Measurements from ENCODE around the gene ERI3.
A peak's percentile ranks its signal among the peaks of the same experiment; 100 is the strongest.

ERI3 gene, protein sequence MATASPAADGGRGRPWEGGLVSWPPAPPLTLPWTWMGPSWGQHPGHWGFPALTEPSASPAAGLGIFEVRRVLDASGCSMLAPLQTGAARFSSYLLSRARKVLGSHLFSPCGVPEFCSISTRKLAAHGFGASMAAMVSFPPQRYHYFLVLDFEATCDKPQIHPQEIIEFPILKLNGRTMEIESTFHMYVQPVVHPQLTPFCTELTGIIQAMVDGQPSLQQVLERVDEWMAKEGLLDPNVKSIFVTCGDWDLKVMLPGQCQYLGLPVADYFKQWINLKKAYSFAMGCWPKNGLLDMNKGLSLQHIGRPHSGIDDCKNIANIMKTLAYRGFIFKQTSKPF

DNA sequence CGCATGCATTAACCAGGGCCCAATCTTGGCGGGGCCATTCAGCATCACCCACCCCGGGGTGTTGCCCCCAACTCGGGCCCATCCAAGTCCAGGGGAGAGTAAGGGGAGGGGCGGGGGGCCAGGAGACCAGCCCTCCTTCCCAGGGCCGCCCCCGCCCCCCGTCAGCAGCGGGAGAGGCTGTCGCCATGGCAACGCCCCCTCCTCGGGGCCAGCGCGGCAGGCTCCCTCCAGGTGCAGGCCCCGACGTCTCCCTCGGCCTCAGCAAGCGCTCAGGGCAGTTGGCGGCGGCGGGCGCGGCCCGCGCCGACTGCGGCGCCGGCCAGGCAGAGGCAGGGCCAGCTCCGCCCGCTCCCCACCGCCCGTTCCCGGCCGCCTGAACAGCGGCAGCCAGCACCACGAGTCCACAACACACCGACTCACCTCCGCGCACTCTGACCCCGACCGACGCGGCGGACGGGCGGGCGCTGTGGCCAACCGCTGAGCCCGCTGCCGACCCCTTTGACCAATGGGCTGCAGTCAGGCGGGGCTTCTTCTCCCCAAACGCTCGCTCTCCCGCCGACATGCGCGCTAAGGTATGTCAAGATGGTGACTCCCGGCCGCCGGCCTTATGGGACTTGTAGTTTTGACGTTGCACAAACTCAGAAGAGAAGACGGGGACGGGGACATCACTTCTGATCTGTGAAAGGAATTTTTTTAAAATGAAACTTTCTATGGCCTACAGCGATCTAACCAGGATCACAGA, at the start of gene ERI3:
ERI3 (minus strand) TSS at position 418 of the 742 bp plus-strand sequence; CDS start at position 187, 231 bp downstream.
- peak; percentile 92 for DNase-seq

DNA sequence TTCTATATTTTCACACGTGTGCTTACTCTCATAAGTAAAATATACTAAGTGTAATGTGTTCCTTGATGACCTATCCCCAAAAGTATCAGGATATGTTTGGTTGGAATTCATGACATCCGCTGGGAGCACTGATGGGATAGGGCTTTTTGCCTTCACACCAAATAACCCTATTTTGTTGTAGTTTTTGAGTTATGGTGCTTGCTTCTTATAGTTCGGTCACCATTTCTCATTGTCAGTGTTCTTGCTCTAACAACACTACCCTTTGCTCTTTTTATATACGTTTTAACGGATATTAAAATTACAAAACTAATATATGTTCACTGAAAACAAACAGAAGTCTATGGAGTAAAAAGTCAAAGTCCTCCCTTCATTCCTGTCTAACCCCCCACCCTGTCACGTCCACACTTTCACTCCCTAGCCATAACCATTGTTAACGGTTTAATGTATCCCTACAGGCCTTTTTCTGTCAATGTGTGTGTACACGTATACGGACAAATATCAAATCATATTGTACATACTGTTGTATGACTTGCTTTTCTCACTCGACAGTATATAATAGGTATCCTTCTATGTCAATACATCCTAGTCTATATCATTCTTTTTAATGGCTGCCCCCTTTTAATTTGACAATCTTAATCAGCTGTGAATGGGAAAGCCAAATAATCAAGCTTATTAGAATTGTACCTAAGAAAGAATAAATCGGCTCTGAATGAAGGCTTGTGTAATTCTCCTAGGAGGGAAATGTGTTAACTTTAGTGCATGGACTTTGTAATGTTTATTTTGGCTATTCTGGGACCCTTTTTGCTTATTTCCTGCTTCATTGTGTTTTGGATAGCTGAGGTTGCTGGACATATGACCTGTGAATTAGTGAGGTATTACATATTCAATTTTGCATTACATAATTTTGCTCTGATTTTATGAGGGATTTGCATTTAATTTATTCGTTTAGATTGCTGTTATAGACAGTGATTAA, 46.5 kb upstream of the ERI3 start:
- DNase-seq: no peak

DNA sequence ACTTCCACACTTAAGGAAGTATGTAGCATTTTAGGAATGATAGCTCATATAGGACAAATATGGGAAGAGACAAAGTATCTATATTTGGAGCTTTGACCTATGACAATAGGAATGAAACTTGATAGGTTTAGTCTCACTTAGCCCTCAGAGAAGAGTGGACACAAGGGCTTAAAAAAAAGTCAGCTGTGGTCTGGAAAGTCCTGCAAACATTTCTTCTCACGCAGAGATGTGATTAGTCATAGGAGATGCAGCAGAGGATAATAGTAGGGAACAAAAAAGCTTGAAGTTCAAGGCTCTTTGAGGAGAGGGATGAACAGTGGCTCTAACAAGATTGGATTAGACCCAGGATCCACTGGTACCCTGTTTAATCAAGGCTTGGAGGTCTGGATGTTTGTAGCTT, 35.2 kb upstream of the ERI3 start:
- no peak for DNase-seq

DNA sequence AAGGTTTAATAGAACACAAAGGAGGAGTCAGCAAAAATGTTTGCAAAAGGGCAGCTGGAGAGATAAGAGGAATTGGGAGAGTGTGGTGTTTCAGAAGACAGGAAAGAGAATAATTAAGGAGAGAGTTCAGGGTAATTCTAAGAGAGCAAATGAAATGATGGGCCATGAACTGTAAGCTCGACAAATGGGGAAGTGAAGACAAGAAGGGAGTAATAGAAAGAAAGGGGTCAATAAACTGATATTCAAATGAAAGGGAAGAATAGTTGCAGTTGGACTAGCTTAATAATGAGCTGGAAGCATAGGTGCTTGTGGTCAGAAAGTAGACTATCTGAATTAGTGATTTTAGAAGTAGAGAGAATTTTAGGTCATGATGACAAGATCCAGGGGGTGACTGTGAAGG, 34.4 kb upstream of the ERI3 start:
- no peak for DNase-seq

DNA sequence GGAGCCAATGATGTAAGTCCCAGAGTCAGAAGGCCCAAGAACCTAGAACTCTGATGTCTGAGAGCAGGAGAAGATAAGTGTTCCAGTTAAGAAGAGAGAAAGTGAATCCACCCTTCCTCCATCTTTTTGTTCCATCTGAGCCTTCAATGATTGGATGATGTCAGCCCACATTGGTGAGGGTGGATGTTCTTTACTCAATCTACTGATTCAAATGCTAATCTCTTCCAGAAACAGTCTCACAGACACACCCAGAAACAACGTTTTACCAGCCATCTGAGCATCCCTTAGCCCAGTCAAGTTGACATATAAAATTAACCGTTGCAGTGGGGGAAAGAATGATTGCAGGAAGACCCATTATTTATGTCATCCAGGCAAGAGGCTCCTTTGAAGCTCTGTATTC, 33.5 kb upstream of the ERI3 start:
- no peak for DNase-seq

DNA sequence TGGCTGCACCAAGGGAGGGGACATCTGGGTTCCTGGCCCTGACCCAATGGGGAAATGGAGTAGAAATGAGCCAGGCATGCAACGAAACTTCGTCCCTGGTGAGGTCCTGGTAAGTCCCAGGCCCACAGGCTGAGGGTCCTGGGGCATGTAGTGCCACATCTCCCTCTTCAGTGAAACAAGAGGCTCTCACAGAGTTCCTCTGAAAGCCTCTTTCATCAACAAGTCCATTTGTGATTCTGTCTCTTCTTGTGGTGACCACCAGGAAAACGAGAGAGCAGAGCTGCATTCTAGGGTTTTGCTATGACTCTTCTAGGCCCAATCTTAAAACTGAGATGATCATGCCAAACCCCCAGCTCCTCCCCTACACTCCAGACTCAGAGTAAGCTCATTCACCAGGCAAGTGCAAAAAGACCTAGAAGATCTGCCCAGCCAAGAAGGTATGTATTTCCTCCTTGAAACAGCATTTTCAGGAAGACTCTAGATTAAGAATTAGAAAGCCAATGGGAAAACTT, 25.7 kb upstream of the ERI3 start:
- DNase-seq: no peak

DNA sequence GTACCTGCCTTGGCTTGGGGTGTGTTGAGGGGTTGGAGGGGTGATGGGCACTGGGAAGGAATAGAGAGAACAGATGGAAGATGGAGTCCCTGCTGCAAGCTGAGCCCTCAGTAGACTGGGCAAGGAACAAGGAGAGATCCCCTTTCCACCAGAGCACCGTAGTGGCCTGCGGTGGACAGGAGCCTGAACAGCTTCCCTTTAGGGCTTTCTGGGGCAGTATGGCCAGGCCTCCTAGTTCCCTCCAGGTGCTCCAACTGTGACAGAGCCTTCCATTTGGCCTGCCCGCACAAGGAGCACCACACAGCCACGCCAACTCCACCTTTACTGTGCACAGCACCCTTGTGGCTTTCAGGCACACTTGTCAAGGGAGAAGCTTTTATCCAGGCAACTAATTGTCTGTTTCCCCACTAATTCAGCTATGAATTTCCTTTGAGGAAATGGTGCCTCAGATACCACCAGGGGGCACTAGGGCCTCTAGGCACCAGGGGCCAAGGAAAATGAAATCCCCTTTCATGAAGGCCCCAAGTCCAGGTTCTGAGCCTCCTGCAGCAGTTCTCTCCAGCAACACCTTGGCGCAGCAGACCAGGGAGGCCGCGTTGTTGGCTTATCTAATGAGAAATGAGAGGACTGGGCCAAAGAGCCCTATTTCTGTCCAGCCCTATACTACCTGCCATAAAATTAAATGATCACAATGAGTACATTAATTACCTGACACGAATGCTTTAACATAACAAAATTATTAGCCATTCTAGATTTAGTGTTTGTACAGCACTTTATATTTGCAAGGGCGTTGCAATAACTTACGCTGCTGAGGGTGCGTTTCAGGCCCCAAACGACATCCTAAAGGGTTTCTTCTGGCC, 23.1 kb upstream of the ERI3 start:
- peak; percentile 9 for DNase-seq

DNA sequence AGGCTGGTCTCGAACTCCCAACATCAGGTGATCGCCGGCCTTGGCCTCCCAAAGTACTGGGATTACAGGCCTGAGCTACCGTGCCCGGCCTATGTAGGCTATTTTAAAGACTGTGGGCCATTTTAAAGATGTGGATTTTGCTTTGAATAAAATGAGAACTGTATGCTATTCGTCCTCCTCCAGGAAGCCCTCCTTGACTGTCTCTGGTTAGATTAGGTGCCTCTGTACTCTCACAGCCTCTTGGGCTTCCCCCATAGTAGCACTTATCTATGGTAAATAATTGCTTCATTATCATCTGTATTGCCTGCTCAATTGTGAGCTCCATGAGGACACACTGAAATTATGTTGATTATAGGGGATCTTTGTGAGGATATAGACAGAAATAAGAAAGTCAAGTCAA, 20.5 kb upstream of the ERI3 start:
- no peak for DNase-seq

DNA sequence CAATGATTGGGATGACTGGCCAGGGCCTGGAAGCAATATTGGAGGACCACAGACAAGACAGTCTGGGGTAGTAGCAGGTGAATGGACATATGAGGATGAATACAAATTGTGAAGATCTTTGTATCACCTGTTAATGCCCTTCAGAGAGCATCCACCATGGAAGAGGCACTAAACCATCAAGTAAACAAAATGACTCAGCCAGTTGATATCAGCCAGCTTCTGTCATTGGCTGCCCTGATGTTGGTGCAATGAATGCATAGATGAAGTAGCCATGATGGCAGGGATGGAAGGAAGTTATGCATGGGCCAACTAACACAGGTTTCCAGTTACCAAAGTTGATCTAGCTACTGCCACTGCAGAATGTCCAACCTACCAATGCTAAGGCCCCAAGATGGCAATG, 16.1 kb upstream of the ERI3 start:
- DNase-seq: no peak

DNA sequence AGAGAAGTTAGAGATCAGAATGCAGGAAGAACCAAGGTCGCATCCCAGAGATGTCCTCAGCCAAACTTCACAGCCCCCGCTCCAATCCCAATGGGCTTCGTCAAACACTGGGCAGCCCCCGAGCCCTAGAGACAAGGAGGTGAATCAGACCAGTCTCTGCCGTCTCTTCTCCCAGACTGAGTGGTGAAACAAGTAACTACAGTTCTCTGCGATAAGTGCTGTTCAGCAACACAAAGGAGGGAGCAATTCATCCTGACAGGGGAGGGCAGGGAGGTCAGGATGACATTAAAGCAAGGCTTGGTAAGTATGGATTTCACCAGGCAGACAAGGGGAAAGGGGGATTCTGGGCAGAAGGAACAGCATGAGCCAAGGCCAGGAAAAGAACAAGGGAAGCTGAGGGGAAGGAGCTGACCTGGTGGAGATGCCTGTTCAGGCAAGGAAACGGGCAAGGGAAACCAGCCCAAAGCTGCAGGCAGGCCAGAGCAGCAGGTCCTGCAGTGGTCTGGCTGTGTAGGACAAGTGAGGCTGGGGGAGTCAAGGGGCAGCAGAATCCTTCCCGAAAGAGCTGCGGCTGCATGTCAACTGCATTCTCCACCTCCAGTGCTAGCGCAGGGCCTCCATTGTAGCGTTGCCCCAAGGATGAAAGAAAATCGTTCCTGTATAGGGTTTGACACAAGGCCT, 13.6 kb upstream of the ERI3 start:
- DNase-seq: no peak

DNA sequence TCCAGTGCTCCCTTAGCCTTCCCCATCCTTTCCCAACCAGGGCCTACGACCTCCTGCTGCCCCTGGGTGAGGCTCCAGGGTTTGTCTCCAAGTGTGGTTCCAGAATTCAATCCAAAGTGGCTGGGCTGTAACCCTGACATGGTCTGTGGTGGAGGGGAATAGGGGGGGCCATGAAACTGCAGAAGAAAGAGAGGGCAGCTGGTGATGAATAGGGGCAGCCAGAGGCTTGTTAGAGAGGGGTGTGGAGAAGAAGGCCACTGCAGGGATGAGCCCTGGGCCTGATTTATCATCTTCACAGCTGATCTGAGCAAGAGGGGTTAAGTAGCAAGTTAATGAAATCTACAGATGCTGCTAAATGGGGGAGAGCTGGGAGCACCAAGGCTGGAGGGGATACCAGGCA, 12.9 kb upstream of the ERI3 start:
- DNase-seq: no peak

DNA sequence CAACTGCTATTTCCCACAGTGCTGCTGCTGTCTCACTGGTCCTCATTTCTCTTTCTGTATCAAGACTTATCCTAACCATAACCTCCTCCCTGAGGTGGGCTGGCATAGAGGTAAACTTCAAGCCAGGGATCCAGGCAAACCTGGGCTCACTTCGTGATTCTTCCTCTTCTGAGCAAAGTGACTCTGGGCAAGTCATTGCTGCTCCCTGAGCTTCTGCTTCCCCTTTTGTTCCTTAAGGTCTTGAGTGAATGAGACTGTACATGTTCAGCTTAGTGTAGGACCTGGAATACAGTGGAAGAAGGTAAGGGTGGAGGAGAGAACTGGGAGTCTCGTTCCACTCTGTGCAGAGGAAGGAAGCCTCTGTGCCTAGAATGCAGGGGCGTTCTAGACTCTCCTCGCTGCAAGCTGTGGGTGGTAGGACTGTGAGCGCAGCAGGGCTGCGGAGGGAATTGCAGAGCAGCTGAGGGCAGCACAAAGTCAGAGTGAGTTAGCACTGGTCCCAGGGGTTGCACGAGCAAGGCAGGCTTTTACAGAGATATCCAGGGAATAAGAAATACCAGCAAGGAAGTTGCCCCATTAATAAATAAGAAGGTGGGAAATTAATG, 11.4 kb upstream of the ERI3 start:
- DNase-seq: no peak

DNA sequence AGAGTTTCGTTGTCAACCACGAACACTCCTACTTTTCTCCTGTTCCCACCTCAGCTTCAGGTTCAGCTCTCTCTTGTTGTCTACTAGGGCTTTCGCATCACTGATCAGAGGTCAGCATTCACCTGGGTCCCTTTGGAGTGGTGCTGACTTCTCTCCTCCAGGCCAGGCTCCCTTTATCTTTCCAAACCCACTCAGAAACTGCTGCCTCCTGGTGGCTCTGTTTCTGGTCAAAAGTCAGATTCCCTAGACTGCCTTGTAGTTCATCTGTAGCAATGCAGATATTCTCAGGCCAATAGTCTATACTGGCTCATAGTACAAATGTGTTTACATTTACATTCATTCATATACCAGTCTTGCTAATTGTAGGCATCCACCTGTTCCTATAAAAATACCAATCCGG, 6.4 kb upstream of the ERI3 start:
- no peak for DNase-seq

DNA sequence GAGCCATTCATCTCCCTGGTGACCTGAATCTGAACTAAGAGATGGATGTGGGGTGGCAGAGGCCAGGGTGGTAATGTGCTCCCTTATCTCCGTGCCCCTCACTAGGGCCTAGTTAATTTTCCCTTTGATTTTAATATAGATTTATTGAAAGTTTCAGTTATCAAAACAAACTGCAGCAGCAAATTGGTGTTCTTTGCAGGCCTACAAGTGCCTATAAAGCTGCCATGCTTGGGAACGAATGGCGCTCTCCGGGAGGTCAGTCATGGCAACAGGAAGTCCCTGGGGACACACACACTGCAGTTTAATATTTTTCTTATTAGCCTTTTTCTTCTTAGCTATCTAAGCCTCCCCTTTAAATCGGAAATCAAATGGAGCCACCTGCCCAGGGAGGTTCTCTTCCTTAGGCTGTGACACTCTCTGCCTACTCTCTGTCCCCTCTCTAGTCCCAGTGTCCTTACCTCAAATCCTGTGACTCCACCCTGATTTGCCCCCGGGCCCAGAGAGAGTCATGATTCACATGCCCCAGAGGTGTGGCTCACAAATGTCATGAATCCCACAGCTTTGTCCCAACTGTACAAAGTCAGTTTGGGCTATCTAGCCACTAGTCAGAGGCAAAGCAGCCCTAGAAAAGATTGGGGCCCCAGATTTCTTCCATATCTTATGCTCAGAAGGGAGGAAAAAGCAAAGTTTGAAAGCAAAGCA, 4.3 kb upstream of the ERI3 start:
- DNase-seq: no peak

DNA sequence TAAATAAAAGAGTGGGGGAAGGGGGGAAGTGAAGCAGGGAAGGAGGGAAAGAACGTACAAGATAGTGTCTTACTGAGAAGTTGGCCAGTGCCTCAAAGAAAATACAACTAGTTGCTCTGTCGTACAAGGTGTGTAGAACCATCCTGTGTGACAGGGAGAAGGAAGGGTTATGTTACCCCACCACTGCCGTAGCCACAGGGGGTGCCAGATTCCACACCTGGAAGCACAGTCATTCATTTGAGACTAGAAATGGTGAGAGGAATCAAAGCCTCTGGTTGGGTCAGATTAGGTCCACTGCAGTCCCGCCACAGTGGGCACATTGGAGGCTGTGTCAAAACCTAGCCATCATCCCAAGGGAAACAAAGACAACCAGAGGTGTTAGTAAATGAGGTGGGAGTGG, 2.7 kb upstream of the ERI3 start:
- no peak for DNase-seq

DNA sequence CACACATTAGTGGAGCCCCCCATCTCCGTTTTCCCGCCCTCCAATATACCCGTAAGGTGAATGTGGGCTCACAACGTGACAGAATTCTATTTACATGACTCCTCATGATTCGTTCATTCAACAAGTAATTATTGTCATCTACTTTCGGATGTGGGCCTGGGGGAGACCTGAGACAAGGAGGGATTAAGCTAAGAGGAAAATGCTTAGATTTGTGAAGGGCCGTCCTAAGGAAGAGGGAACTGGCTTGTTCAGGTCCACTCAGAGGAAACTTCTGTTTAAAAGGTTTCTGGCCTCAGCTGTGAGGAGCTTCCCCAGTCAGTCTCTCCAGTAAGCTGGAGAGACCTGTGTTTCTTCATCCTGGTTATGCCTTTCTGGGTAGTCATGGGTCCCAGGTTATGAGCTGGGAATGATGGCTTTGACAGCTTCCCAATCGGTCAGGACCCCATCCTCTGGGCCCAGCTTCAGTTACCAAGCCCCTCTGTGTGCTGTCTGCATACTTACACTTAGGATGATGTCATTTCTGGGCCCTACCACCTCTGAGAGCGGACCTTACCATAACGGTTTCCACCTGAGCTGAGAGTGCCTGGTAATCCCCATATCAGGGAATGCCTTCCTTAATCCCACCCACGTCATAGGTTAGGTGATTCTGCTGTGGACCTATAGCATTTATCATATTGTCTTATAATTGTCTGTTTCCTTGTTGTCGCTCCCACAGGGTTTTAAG, 687 bp upstream of the ERI3 start:
- DNase-seq: no peak

DNA sequence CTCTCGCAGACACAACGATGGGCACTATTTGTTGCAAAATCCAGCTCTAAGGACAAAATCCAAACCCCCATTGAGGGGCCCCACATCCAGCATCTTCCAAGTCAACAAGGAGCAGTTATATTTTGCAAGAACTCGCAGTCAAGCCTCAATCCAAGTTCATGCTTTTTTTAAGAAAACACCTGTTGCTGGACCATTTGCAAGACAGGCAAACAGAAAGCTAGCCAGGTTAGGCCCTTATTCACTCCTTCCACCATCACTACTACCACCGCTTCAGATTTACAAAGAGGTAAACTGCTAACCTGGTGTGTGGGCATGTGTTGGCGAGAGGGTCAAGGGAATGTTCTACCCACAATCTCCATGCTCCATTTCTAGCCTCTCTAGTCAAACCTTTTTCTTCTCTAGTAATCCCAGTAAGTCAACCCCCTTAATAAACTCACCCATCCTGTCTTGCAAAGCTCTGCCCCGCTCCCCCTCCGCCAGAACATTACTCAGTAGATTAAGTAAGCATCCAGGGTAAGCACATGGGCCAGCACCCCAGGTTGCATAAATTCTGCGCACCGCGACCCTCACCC, 703 bp downstream of the ERI3 start:
- no peak for DNase-seq

DNA sequence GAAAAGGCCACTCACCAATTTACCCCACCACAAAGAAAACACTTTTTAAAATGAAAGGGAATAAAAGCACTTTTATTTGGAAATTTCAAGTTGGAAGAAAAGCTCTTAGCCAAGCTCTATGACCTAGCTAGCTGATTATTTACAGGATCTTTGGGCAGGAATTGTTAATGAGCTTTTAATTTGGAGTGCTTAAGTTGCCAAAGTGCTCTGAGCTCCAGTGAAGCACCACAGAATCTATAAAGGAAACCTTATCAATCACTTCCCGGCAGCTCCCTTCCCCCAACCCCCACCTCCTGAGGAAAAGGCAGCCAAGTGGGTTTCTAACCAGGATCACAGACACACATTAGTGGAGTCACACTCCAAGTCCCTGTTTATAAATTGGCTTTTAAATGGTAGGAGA, 1.5 kb downstream of the ERI3 start:
- DNase-seq: no peak

DNA sequence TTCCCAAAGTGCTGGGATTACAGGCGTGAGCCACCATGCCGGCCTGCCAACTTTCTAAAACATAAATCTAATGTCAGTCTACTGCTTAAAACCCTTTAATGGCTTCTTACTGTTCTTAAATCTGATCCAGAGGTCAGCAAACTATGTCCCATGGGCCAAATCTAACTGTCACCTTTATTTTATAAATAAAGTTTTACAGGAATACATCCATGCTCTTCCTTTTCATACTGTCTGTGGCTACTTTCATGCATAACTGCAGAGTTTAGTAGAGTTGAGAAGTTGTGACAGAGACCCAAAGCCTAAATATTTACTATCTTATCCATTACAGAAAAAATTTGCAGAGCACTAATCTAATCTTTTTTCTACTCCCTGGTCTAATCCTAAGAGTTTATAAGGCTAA, 3.8 kb downstream of the ERI3 start:
- DNase-seq: no peak
